ENCODE data around the gene TAS2R40. TPM values are rescaled to one million over a fixed set of nuclear protein-coding genes. Genes with fewer than 3 reads are reported as not detected.

Gene TAS2R40
- total RNA-seq, 1 experiment from 2014 or later: not detected

GRCh38 chr7:143223784-143224183, 1.9 kb downstream of the TAS2R40 start:
- DNase-seq (ENCODE audit: low read depth): no peak

GRCh38 chr7:143225047-143225446, 3.2 kb downstream of the TAS2R40 start:
- no peak for DNase-seq (ENCODE audit: low read depth)

GRCh38 chr7:143227806-143228205, 6.0 kb downstream of the TAS2R40 start:
- no peak for DNase-seq (ENCODE audit: low read depth)

GRCh38 chr7:143229054-143229790, 7.4 kb downstream of the TAS2R40 start:
- DNase-seq (ENCODE audit: low read depth): no peak

GRCh38 chr7:143230602-143231457, 9.0 kb downstream of the TAS2R40 start:
- DNase-seq (ENCODE audit: low read depth): no peak

- DNase-seq (ENCODE audit: low read depth): no peak
These were observed 12.1 kb downstream of the TAS2R40 start for GRCh38 chr7:143233816-143234532.

GRCh38 chr7:143234533-143234875, 12.7 kb downstream of the TAS2R40 start:
- no peak for DNase-seq (ENCODE audit: low read depth)

GRCh38 chr7:143235561-143235960, 13.7 kb downstream of the TAS2R40 start:
- no peak for DNase-seq (ENCODE audit: low read depth)

- no peak for DNase-seq (ENCODE audit: low read depth)
These were observed 14.7 kb downstream of the TAS2R40 start for GRCh38 chr7:143236408-143236990.

- DNase-seq (ENCODE audit: low read depth): no peak
These were observed 15.5 kb downstream of the TAS2R40 start for GRCh38 chr7:143237366-143237765.

- DNase-seq (ENCODE audit: low read depth): no peak
These were observed 16.6 kb downstream of the TAS2R40 start for GRCh38 chr7:143238289-143238980.

- no peak for DNase-seq (ENCODE audit: low read depth)
These were observed 18.0 kb downstream of the TAS2R40 start for GRCh38 chr7:143239813-143240212.

- peak; percentile 75 for DNase-seq (ENCODE audit: low read depth)
These were observed 18.7 kb downstream of the TAS2R40 start for GRCh38 chr7:143240291-143241168.

- DNase-seq (ENCODE audit: low read depth): no peak
These were observed 20.5 kb downstream of the TAS2R40 start for GRCh38 chr7:143242306-143242705.

GRCh38 chr7:143243111-143243510, 21.3 kb downstream of the TAS2R40 start:
- no peak for DNase-seq (ENCODE audit: low read depth)

- DNase-seq (ENCODE audit: low read depth): no peak
These were observed 21.8 kb downstream of the TAS2R40 start for GRCh38 chr7:143243614-143244013.

GRCh38 chr7:143244321-143244720, 22.5 kb downstream of the TAS2R40 start:
- DNase-seq (ENCODE audit: low read depth): no peak

- no peak for DNase-seq (ENCODE audit: low read depth)
These were observed 23.3 kb downstream of the TAS2R40 start for GRCh38 chr7:143245123-143245522.

- DNase-seq (ENCODE audit: low read depth): no peak
These were observed 25.5 kb downstream of the TAS2R40 start for GRCh38 chr7:143247372-143247771.

GRCh38 chr7:143248761-143249354, 27.0 kb downstream of the TAS2R40 start:
- no peak for DNase-seq (ENCODE audit: low read depth)

All from Daoy (cell line).